ENCODE measurements around the gene PHF13. TPM values are rescaled to one million over a fixed set of nuclear protein-coding genes. Genes with fewer than 3 reads are reported as not detected.
"Not testable (repeated sequence)": the region's sequence is repeated elsewhere in the genome, so short reads cannot be mapped to it uniquely, and the experiment has no call there.

PHF13 gene
- total RNA-seq, 2 experiments from 2014 or later, result 14.0 to 14.7 TPM

GRCh38 chr1:6635910-6636760 is 22.6 kb downstream of the PHF13 start:
- ChIA-PET CTCF (no interaction called here), POLR2A (no interaction called here)

- POLR2A ChIA-PET, result not testable (repeated sequence)
- CTCF ChIA-PET, result interaction anchor here (1.0 kb wide), 1 partner anchor 81 kb away, joined by 3 read pairs; the partner anchor contains the start of gene TAS1R1
These were observed 23.2 kb downstream of the PHF13 start for GRCh38 chr1:6636778-6637177.

DNA sequence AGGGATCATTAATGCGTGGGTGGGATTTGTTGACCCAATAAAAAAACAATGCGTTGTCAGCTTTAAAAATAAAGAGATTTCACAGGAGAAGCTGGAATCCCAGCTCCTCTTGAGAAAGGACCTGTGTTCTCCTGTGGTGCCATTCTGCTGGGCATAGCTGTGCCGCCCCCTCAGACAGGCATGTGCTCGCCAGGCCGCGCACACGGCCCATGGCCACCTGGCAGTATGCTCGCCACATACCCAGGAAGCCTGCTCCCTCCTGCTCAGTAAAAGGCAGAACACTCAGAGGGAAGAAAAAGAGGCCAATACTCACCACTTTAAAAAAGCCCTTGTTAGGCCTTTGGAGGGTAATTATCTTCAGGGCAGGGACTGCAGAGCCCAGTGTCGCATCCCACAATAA is 24.2 kb downstream of the PHF13 start:
- CTCF ChIA-PET, result interaction anchor here (1.0 kb wide), 1 partner anchor 82 kb away, joined by 3 read pairs; the partner anchor contains the start of gene TAS1R1
- POLR2A ChIA-PET, result no interaction called here

GRCh38 chr1:6638226-6638625 is 24.7 kb downstream of the PHF13 start:
- CTCF ChIA-PET, result no interaction called here
- POLR2A ChIA-PET, result no interaction called here

DNA sequence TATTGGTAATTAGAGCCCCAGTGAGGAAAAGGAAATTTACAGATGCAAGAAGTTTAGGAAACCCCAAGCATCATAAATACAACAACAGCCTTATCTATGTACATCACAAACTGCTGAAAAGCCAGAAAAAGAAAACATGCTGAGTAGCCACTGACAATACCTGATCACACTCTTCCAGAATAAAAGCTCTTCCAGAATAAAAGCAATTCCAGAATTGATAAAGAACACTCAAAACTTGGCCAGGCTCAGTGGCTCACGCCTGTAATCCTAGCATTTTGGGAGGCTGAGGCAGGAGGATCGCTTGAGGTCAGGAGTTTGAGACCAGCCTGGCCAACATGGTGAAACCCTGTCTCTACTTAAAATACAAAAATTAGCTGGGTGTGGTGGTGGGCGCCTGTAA is 27.3 kb downstream of the PHF13 start:
- POLR2A ChIA-PET, result not testable (repeated sequence)
- CTCF ChIA-PET, result interaction anchor here (0.6 kb wide), 1 partner anchor 228 kb away, joined by 3 read pairs; no protein-coding TSS in a partner anchor

- POLR2A ChIA-PET, result no interaction called here
- CTCF ChIA-PET, result interaction anchor here (0.8 to 1.2 kb wide), 3 partner anchors 13 to 173 kb away, joined by 3 read pairs; no protein-coding TSS in a partner anchor
These were observed 31.5 kb downstream of the PHF13 start for GRCh38 chr1:6645018-6645417.

GRCh38 chr1:6646499-6647148 is 33.1 kb downstream of the PHF13 start:
- ChIA-PET POLR2A (no interaction called here), CTCF (interaction anchor here (0.6 to 1.4 kb wide), 6 partner anchors 9 to 839 kb away, joined by 3 to 6 read pairs (median 4); partner anchors contain the start of genes NOL9 and TAS1R1)

DNA sequence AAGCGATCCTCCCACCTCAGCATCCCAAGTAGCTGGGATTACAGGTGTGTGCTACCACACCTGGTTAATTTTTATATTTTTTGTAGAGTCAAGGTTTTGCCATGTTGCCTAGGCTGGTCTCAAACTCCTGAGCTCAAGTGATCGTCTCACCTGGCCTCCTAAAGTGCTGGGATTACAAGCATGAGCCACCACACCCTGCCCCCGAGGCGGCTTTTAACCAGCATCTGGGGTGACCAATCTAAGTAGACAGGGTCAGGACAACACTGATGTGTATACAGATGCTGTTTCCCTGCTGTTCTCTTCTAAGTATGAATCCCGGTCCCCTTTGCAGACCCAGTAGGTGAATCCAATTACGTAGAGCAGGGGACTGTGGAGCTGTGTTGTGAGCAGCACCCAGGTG is 35.0 kb downstream of the PHF13 start:
- ChIA-PET POLR2A (no interaction called here), CTCF (no interaction called here)

GRCh38 chr1:6651909-6652308 is 38.4 kb downstream of the PHF13 start:
- ChIA-PET POLR2A (no interaction called here), CTCF (interaction anchor here (1.1 to 1.4 kb wide), 2 partner anchors 97 to 162 kb away, joined by 3 read pairs; partner anchors contain the start of gene TAS1R1)

GRCh38 chr1:6652986-6653385 is 39.5 kb downstream of the PHF13 start:
- CTCF ChIA-PET, result interaction anchor here (0.6 to 1.1 kb wide), 2 partner anchors 73 to 98 kb away, joined by 3 to 4 read pairs; partner anchors contain the start of gene TAS1R1

DNA sequence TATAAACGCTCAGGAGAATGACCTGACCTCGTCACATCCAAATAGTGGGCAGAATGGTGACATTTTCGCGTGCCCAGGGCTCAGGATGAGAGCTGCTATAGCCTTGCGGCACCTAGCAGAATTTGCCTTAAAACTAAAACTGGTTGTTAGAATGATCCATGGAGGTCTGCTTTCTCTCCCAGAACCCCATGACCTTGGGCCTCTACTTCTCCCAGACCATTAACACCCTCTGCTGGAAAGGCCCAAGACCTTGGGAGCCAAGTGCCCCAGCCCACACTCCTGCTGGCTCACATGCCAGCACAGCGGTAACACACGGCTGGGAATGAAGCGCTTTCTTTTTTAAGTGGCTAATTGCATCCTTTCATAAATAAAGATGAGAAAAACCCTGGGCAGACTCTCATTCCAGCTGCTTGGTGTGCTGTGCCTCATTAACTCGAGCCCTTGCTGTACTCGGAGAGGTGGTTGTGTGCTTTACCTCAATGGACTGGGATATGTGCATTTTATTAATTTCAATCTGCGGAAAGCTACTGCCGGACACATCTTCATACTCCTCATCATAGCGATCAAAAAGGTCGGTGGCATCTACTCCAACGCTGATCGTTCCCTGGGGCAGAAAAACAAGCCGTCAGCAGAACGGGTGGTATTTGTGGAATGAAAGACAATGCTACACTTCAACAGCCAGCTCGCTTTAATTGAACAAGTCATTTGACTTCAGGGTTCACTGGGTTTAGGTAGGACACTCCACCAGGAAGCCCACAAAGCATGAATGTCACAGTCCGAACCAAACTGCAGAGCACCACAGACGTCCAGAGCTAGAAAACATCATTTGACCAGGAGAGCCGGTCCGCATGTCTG is 40.1 kb downstream of the PHF13 start:
- CTCF ChIA-PET, result interaction anchor here (0.6 kb wide), 1 partner anchor 40 kb away, joined by 4 read pairs; no protein-coding TSS in a partner anchor
- POLR2A ChIA-PET, result no interaction called here

More at GRCh38 chr1:6652986-6653385, 39.5 kb downstream of the PHF13 start:
- POLR2A ChIA-PET, result interaction anchor here (0.5 kb wide), 1 partner anchor 1365 kb away, joined by 6 read pairs; no protein-coding TSS in a partner anchor

DNA sequence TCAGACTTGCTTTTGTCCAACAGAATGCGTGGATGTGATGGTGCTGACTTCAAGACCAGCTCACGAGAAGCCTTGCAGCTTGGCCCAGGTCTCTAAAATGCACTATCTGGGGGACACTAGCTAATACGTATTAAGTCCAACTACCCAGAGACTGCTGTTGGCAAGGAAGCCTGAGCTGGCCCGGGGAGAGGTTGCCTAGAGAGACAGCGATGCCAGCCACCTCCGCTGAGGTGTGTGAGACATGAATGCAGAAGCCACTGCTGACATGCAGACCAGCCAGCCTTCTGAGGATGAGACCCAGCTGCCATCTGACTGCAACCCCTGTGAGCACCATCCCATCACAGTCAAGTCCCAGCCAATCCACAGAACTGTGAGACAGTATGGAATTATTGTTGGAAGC is 43.6 kb downstream of the PHF13 start:
- ChIA-PET CTCF (interaction anchor here (1.9 kb wide), 1 partner anchor 11 kb away, joined by 5 read pairs; no protein-coding TSS in a partner anchor), POLR2A (no interaction called here)

DNA sequence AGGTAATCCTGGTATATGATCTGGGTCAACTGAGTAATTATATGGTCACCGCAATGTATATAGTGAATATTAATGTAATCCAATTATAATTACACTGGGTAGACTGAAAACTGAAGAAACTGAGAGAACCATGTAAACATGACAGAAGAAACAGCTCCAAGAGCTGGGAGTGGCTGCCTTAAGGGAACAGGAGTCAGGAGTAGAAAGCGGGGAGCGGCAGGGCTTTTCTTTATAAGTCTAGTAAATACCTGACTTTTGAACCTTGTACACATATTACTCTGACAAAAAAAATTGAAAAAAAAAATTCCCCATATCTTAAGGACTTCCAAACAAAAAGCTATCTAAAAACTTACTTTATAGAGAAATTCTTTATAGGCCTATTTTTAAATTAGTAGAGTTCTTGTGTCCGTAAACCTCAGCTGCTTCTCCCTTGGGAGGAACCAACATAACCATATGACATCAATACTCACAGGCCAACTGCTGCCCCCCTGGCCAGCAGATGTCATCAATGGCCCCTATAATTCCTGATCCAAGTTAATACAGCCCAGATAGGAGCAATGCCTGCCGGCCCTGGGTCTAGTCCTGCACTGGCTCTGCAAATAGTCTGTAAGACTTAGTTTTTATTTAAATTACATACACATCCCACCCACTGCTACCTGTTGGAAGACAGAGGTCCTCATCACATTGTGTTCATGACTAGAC is 45.0 kb downstream of the PHF13 start:
- POLR2A ChIA-PET, result no interaction called here
- CTCF ChIA-PET, result no interaction called here

GRCh38 chr1:6660415-6661049 is 47.0 kb downstream of the PHF13 start:
- CTCF ChIA-PET, result no interaction called here
- POLR2A ChIA-PET, result no interaction called here

DNA sequence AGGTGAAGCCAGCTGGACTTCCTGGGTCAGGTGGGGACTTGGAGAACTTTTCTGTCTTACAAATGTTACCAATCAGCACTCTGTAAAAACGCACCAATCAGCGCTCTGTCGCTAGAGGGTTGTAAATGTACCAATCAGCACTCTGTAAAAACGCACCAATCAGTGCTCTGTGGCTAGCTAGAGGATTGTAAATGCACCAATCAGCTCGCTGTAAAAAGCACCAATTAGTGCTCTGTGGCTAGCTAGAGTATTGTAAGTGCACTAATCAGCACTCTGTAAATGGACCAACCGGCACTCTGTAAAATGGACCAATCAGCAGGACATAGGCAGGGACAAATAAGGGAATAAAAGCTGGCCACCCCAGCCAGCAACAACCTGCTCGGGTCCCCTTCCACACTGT is 48.9 kb downstream of the PHF13 start:
- CTCF ChIA-PET, POLR2A ChIA-PET: not testable (repeated sequence)

DNA sequence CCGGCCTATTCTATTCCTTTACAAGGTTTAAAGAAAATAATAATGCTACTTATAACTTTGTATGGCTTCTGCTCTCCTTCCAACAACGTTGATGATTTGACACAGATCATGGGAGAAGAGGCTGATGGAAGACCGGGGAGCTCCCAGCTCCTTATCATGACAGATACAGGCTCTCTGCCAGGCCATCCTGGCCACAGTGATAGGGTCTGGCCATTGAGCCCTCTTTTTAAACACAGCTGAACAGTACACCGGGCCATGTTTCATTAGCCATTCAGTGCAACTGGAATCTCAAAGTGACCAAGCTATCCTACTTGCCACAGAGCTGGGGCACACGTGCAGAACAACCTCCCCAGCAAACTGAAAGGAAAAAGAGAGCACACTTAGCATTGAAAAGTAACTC is 53.2 kb downstream of the PHF13 start:
- ChIA-PET CTCF (interaction anchor here (0.7 kb wide), 2 partner anchors 17 to 42 kb away, joined by 3 read pairs; partner anchors contain the start of gene THAP3), POLR2A (no interaction called here)

DNA sequence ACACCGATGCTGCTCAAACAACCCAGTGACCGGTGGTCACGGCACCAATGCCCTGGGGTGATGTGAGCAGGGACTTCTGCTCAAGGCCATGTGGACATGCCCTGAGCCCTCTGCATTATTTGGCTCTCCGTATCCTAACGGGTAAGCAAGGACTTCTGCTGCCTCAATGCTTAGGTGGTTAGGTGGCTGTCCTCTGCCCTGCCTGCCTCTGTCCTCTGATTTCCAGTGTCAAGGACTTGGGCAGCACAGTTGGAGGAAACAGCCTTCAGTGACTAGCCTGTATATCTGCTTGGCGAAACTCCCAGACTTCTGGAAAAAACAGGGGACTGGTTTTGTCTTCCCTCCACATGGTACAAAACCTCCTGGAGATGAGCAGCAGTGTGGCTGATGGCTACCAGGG is 53.6 kb downstream of the PHF13 start:
- ChIA-PET POLR2A (no interaction called here), CTCF (no interaction called here)

GRCh38 chr1:6668503-6668902 is 55.0 kb downstream of the PHF13 start:
- ChIA-PET CTCF (interaction anchor here (1.1 kb wide), 1 partner anchor 66 kb away, joined by 3 read pairs; no protein-coding TSS in a partner anchor), POLR2A (no interaction called here)

Measured in activated CD8-positive, alpha-beta memory T cell treated with anti-CD3 and anti-CD28 coated beads for 36 hours (primary cell).